Inflammatory macrophage treated with lipopolysaccharide for 4 hours (primary cell): ENCODE results near the gene JUNB.

Experiments
- DNase-seq: peaks from one replicate; pipeline ENCODE4 v3.0.0-alpha.2; 2020

JUNB gene

GRCh38 chr19:12791345-12792050, at the start of gene JUNB:
Gene JUNB (plus strand): TSS chr19:12791486. CDS start chr19:12791772, 286 bp downstream.
- DNase-seq: peak; percentile 99

GRCh38 chr19:12745166-12745897, 46.0 kb upstream of the JUNB start:
- DNase-seq: no peak

- DNase-seq: no peak
Observed at GRCh38 chr19:12748489-12748888, 42.8 kb upstream of the JUNB start.

GRCh38 chr19:12749938-12750521, 41.3 kb upstream of the JUNB start:
- no peak for DNase-seq

- DNase-seq: no peak
Observed at GRCh38 chr19:12750851-12751250, 40.4 kb upstream of the JUNB start.

- no peak for DNase-seq
Observed at GRCh38 chr19:12751635-12752034, 39.7 kb upstream of the JUNB start, which contains the start of gene BEST2. Gene BEST2 (plus strand): TSS chr19:12751791. CDS start chr19:12752593, 802 bp downstream.

- DNase-seq: no peak
Observed at GRCh38 chr19:12752056-12752781, 39.1 kb upstream of the JUNB start.

- no peak for DNase-seq
Observed at GRCh38 chr19:12754465-12755196, 36.7 kb upstream of the JUNB start.

GRCh38 chr19:12756150-12756883, 35.0 kb upstream of the JUNB start:
- no peak for DNase-seq

- peak; percentile 75 for DNase-seq
Observed at GRCh38 chr19:12757544-12758274, 33.6 kb upstream of the JUNB start.

- no peak for DNase-seq
Observed at GRCh38 chr19:12759686-12760085, 31.6 kb upstream of the JUNB start.

- DNase-seq: no peak
Observed at GRCh38 chr19:12763100-12763499, 28.2 kb upstream of the JUNB start.

- no peak for DNase-seq
Observed at GRCh38 chr19:12764698-12765097, 26.6 kb upstream of the JUNB start.

GRCh38 chr19:12766051-12766521, 25.2 kb upstream of the JUNB start:
- DNase-seq: peak; percentile 83

GRCh38 chr19:12767150-12767549, 24.1 kb upstream of the JUNB start:
- DNase-seq: no peak

GRCh38 chr19:12767666-12768065, 23.6 kb upstream of the JUNB start:
- no peak for DNase-seq

- DNase-seq: no peak
Observed at GRCh38 chr19:12769689-12770088, 21.6 kb upstream of the JUNB start.

- no peak for DNase-seq
Observed at GRCh38 chr19:12770922-12771321, 20.4 kb upstream of the JUNB start.

- no peak for DNase-seq
Observed at GRCh38 chr19:12772323-12772722, 19.0 kb upstream of the JUNB start.

- DNase-seq: no peak
Observed at GRCh38 chr19:12773571-12773970, 17.7 kb upstream of the JUNB start.
